HepG2 (cell line): Measurements from ENCODE around the gene NPTX2.

Experiments used
- GABPA ChIP-seq, 2 experiments: IDR thresholded peaks; 2 replicates each; pipeline ENCODE4 v1.6.1; 2011 to 2016; ENCODE audit warnings: low read depth in 2 of 2, low read length in 1 of 2, missing biosample characterization in 1 of 2, missing genetic modification characterization in 1 of 2
- MAFK ChIP-seq, 2 experiments: IDR thresholded peaks in 1 of 2; conservative IDR thresholded peaks in 1 of 2; 2 replicates each; pipeline ENCODE4 v1.6.1; 2011; ENCODE audit warnings: improper control_type of control experiment in 2 of 2, low read length in 2 of 2
- NFKBIZ ChIP-seq: IDR thresholded peaks from 2 replicates; pipeline ENCODE4 v1.6.1; 2018; ENCODE audit warnings: missing genetic modification reagents, missing compliant biosample characterization
- NR3C1 ChIP-seq: sonication (generic); formaldehyde crosslinking; IDR thresholded peaks from 2 replicates; pipeline ENCODE4 v1.4.0; 2020; ENCODE audit warnings: missing genetic modification reagents
- SETDB1 ChIP-seq: sonication (generic); formaldehyde crosslinking; IDR thresholded peaks from 2 replicates; pipeline ENCODE4 v1.5.1; 2020; ENCODE audit warnings: missing genetic modification reagents, mild to moderate bottlenecking, borderline replicate concordance
- SNAPC5 ChIP-seq: sonication (generic); formaldehyde crosslinking; IDR thresholded peaks from 2 replicates; pipeline ENCODE4 v1.8.1; 2023; ENCODE audit warnings: mild to moderate bottlenecking, missing genetic modification reagents, borderline replicate concordance
- XRCC5 ChIP-seq: fragments of 200-400 bp; formaldehyde crosslinking; optimal IDR thresholded peaks from 2 replicates; pipeline ENCODE3; 2017; ENCODE audit warnings: mild to moderate bottlenecking, low read length
- ZBTB7B ChIP-seq: sonication (generic); formaldehyde crosslinking; IDR thresholded peaks from 2 replicates; pipeline ENCODE4 v1.4.0; 2020; ENCODE audit warnings: missing genetic modification reagents
- ZNF138 ChIP-seq: sonication (generic); formaldehyde crosslinking; IDR thresholded peaks from 2 replicates; pipeline ENCODE4 v1.5.0; 2020; ENCODE audit warnings: mild to moderate bottlenecking, low read depth, missing genetic modification reagents
- ZNF510 ChIP-seq: sonication (generic); formaldehyde crosslinking; IDR thresholded peaks from 2 replicates; pipeline ENCODE4 v1.4.0; 2020; ENCODE audit warnings: low read depth, mild to moderate bottlenecking, missing genetic modification reagents
- ZNF839 ChIP-seq: sonication (generic); formaldehyde crosslinking; IDR thresholded peaks from 2 replicates; pipeline ENCODE4 v1.4.0; 2020; ENCODE audit warnings: missing genetic modification reagents, mild to moderate bottlenecking, borderline replicate concordance
- ZSCAN29 ChIP-seq: sonication (generic); formaldehyde crosslinking; conservative IDR thresholded peaks from 2 replicates; pipeline ENCODE4 v1.4.0; 2020; ENCODE audit warnings: mild to moderate bottlenecking, missing genetic modification reagents

- TF ChIP-seq SETDB1 (CRISPR knock-in tag): no peak
- TF ChIP-seq NR3C1 (CRISPR knock-in tag): no peak
- TF ChIP-seq ZSCAN29 (CRISPR knock-in tag): no peak
- TF ChIP-seq XRCC5: no peak
- TF ChIP-seq ZBTB7B (CRISPR knock-in tag): no peak
- no peak for TF ChIP-seq GABPA (IDR thresholded peaks at IDR 0.05; ENCODE audit: low read depth, low read length)
- no peak for TF ChIP-seq GABPA (CRISPR knock-in tag; IDR thresholded peaks at IDR 0.05; ENCODE audit: low read depth)
- TF ChIP-seq ZNF138: no peak
- TF ChIP-seq NFKBIZ: no peak
- no peak for TF ChIP-seq MAFK (conservative IDR thresholded peaks at IDR 0.05 in 1 of 2, IDR thresholded peaks at IDR 0.05 in 1 of 2; ENCODE audit: low read length in 2 of 2)
- TF ChIP-seq ZNF510 (CRISPR knock-in tag): no peak
- TF ChIP-seq SNAPC5 (CRISPR knock-in tag): no peak
- TF ChIP-seq ZNF839: no peak
Measured at GRCh38 chr7:98664882-98665281, 47.8 kb downstream of the NPTX2 start.
